GM23338 (cell line): ENCODE data around the gene HMGCS2. TPM values are rescaled to one million over a fixed set of nuclear protein-coding genes. Genes with fewer than 3 reads are reported as not detected.

Source experiments
- ATAC-seq: fragments of 200-7000 bp; cut with Tn5 transposase; 3 replicates; pipeline ENCODE4 v1.9.1; 2020
- DNase-seq: peaks from one replicate; pipeline ENCODE4 v3.0.0-alpha.2; 2015; ENCODE audit warnings: low spot score
- H2AFZ ChIP-seq: fragments of 200-600 bp; sonication (generic); 2 replicates; pipeline ENCODE4 v1.8.0; 2016; ENCODE audit warnings: antibody characterized with exemption, mild to moderate bottlenecking, moderate library complexity
- H3F3A ChIP-seq: fragments of 200-600 bp; sonication (generic); replicated peaks from 2 replicates; pipeline ENCODE4 v1.8.0; 2017; ENCODE audit warnings: antibody characterized with exemption, mixed run types, low read depth
- H3K27ac ChIP-seq: fragments of 200-600 bp; sonication (generic); 2 replicates; pipeline ENCODE4 v1.6.1; 2016; ENCODE audit warnings: low read depth
- H3K27me3 ChIP-seq: fragments of 200-600 bp; sonication (generic); 2 replicates; pipeline ENCODE4 v1.8.0; 2016; ENCODE audit warnings: mild to moderate bottlenecking, mixed run types, moderate library complexity; ENCODE audit not compliant: insufficient read depth
- H3K36me3 ChIP-seq: fragments of 200-600 bp; sonication (generic); 2 replicates; pipeline ENCODE4 v1.8.0; 2016; ENCODE audit warnings: mild to moderate bottlenecking; ENCODE audit not compliant: insufficient read depth
- H3K4me1 ChIP-seq: fragments of 200-600 bp; sonication (generic); 2 replicates; pipeline ENCODE4 v1.8.0; 2016; ENCODE audit warnings: mild to moderate bottlenecking, moderate library complexity; ENCODE audit not compliant: insufficient read depth
- H3K4me2 ChIP-seq: fragments of 200-600 bp; sonication (generic); 2 replicates; pipeline ENCODE4 v1.7.1; 2017; ENCODE audit warnings: mixed run types
- H3K4me3 ChIP-seq: fragments of 200-600 bp; sonication (generic); 2 replicates; pipeline ENCODE4 v1.6.1; 2016; ENCODE audit warnings: mixed run types
- H3K79me2 ChIP-seq: fragments of 200-600 bp; sonication (generic); replicated peaks from 2 replicates; pipeline ENCODE4 v1.8.0; 2017; ENCODE audit warnings: mild to moderate bottlenecking; ENCODE audit not compliant: insufficient read depth
- H3K9me2 ChIP-seq: fragments of 200-600 bp; sonication (generic); 2 replicates; pipeline ENCODE4 v1.8.0; 2017; ENCODE audit not compliant: insufficient read depth
- H4K20me1 ChIP-seq: fragments of 200-600 bp; sonication (generic); replicated peaks from 2 replicates; pipeline ENCODE4 v1.8.0; 2017; ENCODE audit warnings: mild to moderate bottlenecking; ENCODE audit not compliant: insufficient read depth
- H3K27ac Mint-ChIP-seq: 2 replicates; pipeline ENCODE4 v1.8.0; 2020; ENCODE audit warnings: inconsistent platforms, mild to moderate bottlenecking, moderate library complexity, mixed read lengths
- H3K27me3 Mint-ChIP-seq: 3 replicates; pipeline ENCODE4 v1.8.0; 2022; ENCODE audit warnings: low read depth, mild to moderate bottlenecking, moderate library complexity, mixed read lengths, inconsistent platforms; ENCODE audit not compliant: insufficient read depth, poor library complexity
- H3K36me3 Mint-ChIP-seq: 3 replicates; pipeline ENCODE4 v1.8.0; 2021; ENCODE audit warnings: low read depth, mild to moderate bottlenecking, inconsistent platforms, moderate library complexity, mixed read lengths
- H3K4me1 Mint-ChIP-seq: 3 replicates; pipeline ENCODE4 v1.8.0; 2020; ENCODE audit warnings: mild to moderate bottlenecking, inconsistent platforms, mixed read lengths
- H3K4me3 Mint-ChIP-seq: 3 replicates; pipeline ENCODE4 v1.8.0; 2021; ENCODE audit warnings: moderate library complexity, mild to moderate bottlenecking, inconsistent platforms, mixed read lengths
- H3K9me3 Mint-ChIP-seq: 3 replicates; pipeline ENCODE4 v1.8.0; 2020; ENCODE audit warnings: moderate library complexity, mild to moderate bottlenecking, inconsistent platforms, mixed read lengths
- CREB1 ChIP-seq: fragments of 250-450 bp; sonication (Bioruptor Pico); IDR thresholded peaks from 2 replicates; pipeline ENCODE4 v1.5.0; 2020; ENCODE audit warnings: low read depth, mild to moderate bottlenecking, moderate library complexity
- EZH2 ChIP-seq: fragments of 200-600 bp; sonication (generic); IDR thresholded peaks from one replicate; pipeline ENCODE4 v1.8.0; 2017; ENCODE audit warnings: antibody characterized with exemption, mild to moderate bottlenecking, low read depth; ENCODE audit not compliant: unreplicated experiment
- EZH2phosphoT487 ChIP-seq: fragments of 200-600 bp; sonication (generic); IDR thresholded peaks from one replicate; pipeline ENCODE4 v1.8.1; 2018; ENCODE audit warnings: antibody characterized with exemption; ENCODE audit not compliant: unreplicated experiment
- NANOG ChIP-seq: IDR thresholded peaks from 2 replicates; pipeline ENCODE4 v1.6.1; 2016; ENCODE audit warnings: antibody characterized with exemption, borderline replicate concordance
- STAT1 ChIP-seq: IDR thresholded peaks from one replicate; pipeline ENCODE4 v1.6.1; 2016; ENCODE audit warnings: antibody characterized with exemption; ENCODE audit not compliant: unreplicated experiment
- polyA plus RNA-seq: library from polyadenylated mRNA; unstranded; fragments of >200 nt; fragmentation: Nextera tagmentation; extraction: Ambion mirVana; gene quantifications from 2 replicates; pipeline ENCODE4 v1.2.1, GENCODE V29; 2016
- total RNA-seq: library from RNA; depleted of rRNA; stranded (reverse); fragments of >200 nt; shearing (Covaris generic); gene quantifications from 2 replicates; pipeline ENCODE4 v1.2.3, GENCODE V29; 2014
- TF ChIP-seq, protein P1 (sequence below): fragments of 250-450 bp; sonication (Bioruptor Pico); IDR thresholded peaks from 2 replicates; pipeline ENCODE4 v1.5.0; 2020; ENCODE audit warnings: mild to moderate bottlenecking, moderate library complexity
- TF ChIP-seq, protein P2 (sequence below): IDR thresholded peaks from 2 replicates; pipeline ENCODE4 v1.6.1; 2016; ENCODE audit warnings: antibody characterized with exemption

HMGCS2 gene
- total and polyA plus RNA-seq, 2 experiments from 2014 or later = not detected

- TF ChIP-seq, protein P1, sequence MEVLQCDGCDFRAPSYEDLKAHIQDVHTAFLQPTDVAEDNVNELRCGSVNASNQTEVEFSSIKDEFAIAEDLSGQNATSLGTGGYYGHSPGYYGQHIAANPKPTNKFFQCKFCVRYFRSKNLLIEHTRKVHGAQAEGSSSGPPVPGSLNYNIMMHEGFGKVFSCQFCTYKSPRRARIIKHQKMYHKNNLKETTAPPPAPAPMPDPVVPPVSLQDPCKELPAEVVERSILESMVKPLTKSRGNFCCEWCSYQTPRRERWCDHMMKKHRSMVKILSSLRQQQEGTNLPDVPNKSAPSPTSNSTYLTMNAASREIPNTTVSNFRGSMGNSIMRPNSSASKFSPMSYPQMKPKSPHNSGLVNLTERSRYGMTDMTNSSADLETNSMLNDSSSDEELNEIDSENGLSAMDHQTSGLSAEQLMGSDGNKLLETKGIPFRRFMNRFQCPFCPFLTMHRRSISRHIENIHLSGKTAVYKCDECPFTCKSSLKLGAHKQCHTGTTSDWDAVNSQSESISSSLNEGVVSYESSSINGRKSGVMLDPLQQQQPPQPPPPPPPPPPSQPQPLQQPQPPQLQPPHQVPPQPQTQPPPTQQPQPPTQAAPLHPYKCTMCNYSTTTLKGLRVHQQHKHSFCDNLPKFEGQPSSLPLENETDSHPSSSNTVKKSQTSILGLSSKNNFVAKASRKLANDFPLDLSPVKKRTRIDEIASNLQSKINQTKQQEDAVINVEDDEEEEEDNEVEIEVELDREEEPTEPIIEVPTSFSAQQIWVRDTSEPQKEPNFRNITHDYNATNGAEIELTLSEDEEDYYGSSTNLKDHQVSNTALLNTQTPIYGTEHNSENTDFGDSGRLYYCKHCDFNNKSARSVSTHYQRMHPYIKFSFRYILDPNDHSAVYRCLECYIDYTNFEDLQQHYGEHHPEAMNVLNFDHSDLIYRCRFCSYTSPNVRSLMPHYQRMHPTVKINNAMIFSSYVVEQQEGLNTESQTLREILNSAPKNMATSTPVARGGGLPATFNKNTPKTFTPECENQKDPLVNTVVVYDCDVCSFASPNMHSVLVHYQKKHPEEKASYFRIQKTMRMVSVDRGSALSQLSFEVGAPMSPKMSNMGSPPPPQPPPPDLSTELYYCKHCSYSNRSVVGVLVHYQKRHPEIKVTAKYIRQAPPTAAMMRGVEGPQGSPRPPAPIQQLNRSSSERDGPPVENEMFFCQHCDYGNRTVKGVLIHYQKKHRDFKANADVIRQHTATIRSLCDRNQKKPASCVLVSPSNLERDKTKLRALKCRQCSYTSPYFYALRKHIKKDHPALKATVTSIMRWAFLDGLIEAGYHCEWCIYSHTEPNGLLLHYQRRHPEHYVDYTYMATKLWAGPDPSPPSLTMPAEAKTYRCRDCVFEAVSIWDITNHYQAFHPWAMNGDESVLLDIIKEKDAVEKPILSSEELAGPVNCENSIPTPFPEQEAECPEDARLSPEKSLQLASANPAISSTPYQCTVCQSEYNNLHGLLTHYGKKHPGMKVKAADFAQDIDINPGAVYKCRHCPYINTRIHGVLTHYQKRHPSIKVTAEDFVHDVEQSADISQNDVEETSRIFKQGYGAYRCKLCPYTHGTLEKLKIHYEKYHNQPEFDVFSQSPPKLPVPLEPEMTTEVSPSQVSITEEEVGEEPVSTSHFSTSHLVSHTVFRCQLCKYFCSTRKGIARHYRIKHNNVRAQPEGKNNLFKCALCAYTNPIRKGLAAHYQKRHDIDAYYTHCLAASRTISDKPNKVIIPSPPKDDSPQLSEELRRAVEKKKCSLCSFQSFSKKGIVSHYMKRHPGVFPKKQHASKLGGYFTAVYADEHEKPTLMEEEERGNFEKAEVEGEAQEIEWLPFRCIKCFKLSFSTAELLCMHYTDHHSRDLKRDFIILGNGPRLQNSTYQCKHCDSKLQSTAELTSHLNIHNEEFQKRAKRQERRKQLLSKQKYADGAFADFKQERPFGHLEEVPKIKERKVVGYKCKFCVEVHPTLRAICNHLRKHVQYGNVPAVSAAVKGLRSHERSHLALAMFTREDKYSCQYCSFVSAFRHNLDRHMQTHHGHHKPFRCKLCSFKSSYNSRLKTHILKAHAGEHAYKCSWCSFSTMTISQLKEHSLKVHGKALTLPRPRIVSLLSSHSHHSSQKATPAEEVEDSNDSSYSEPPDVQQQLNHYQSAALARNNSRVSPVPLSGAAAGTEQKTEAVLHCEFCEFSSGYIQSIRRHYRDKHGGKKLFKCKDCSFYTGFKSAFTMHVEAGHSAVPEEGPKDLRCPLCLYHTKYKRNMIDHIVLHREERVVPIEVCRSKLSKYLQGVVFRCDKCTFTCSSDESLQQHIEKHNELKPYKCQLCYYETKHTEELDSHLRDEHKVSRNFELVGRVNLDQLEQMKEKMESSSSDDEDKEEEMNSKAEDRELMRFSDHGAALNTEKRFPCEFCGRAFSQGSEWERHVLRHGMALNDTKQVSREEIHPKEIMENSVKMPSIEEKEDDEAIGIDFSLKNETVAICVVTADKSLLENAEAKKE = no peak
- TF ChIP-seq CREB1 (CRISPR knock-in tag) (no peak), NANOG (no peak)
- TF ChIP-seq, protein P2, sequence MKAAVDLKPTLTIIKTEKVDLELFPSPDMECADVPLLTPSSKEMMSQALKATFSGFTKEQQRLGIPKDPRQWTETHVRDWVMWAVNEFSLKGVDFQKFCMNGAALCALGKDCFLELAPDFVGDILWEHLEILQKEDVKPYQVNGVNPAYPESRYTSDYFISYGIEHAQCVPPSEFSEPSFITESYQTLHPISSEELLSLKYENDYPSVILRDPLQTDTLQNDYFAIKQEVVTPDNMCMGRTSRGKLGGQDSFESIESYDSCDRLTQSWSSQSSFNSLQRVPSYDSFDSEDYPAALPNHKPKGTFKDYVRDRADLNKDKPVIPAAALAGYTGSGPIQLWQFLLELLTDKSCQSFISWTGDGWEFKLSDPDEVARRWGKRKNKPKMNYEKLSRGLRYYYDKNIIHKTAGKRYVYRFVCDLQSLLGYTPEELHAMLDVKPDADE = no peak
These were observed 28.9 kb upstream of the HMGCS2 start (continued) for GRCh38 chr1:119797606-119798005.

- Histone ChIP-seq H3K27ac (no peak overlapping the region), H3K79me2 (no peaks in the 10 kb centered on the region), H4K20me1 (no peaks in the 10 kb centered on the region), H3K27me3 (no peaks in the 10 kb centered on the region), H3F3A (no peaks in the 10 kb centered on the region), H3K4me1 (no peaks in the 10 kb centered on the region), H3K9me2 (no peaks in the 10 kb centered on the region), H3K4me2 (no peak overlapping the region), H2AFZ (no peak overlapping the region), H3K36me3 (no peaks in the 10 kb centered on the region), H3K4me3 (no peak overlapping the region)
- Mint-ChIP-seq H3K27me3 (peaks cover 2% of the 10 kb centered on the region), H3K27ac (no peak overlapping the region), H3K4me1 (no peaks in the 10 kb centered on the region), H3K4me3 (no peak overlapping the region), H3K9me3 (no peaks in the 10 kb centered on the region), H3K36me3 (no peaks in the 10 kb centered on the region)
- ATAC-seq (no peak), DNase-seq (no peak)
- no peak for TF ChIP-seq STAT1
- no peak for TF ChIP-seq EZH2
- TF ChIP-seq, protein P1 = no peak
- no peak for TF ChIP-seq EZH2phosphoT487
These were observed 28.5 kb upstream of the HMGCS2 start for GRCh38 chr1:119797162-119797561.
